ENCODE results near the gene ROCK2.
"Not testable (repeated sequence)": the region's sequence is repeated elsewhere in the genome, so short reads cannot be mapped to it uniquely, and the experiment has no call there.

ROCK2 gene

GRCh38 chr2:11329776-11330175, 14.7 kb downstream of the ROCK2 start:
- no peak for DNase-seq (ENCODE audit: low spot score)
- no peak for TF ChIP-seq CTCF (IDR thresholded peaks at IDR 0.05; ENCODE audit: extremely low read depth, missing control alignments)

- DNase-seq (ENCODE audit: low spot score): not testable (repeated sequence)
Measured at GRCh38 chr2:11328522-11328921, 15.9 kb downstream of the ROCK2 start.

GRCh38 chr2:11327871-11328270, 16.6 kb downstream of the ROCK2 start:
- no peak for TF ChIP-seq CTCF (IDR thresholded peaks at IDR 0.05; ENCODE audit: extremely low read depth, missing control alignments)
- no peak for DNase-seq (ENCODE audit: low spot score)

- no peak for TF ChIP-seq CTCF (IDR thresholded peaks at IDR 0.05; ENCODE audit: extremely low read depth, missing control alignments)
- DNase-seq (ENCODE audit: low spot score): no peak
Measured at GRCh38 chr2:11326677-11327211, 17.7 kb downstream of the ROCK2 start.

GRCh38 chr2:11325961-11326676, 18.3 kb downstream of the ROCK2 start:
- no peak for TF ChIP-seq CTCF (IDR thresholded peaks at IDR 0.05; ENCODE audit: extremely low read depth, missing control alignments)
- no peak for DNase-seq (ENCODE audit: low spot score)

GRCh38 chr2:11321847-11322246, 22.6 kb downstream of the ROCK2 start:
- DNase-seq (ENCODE audit: low spot score): no peak
- TF ChIP-seq CTCF (IDR thresholded peaks at IDR 0.05; ENCODE audit: extremely low read depth, missing control alignments): no peak

GRCh38 chr2:11320698-11321492, 23.5 kb downstream of the ROCK2 start:
- TF ChIP-seq CTCF (IDR thresholded peaks at IDR 0.05; ENCODE audit: extremely low read depth, missing control alignments): no peak
- no peak for DNase-seq (ENCODE audit: low spot score)

Measured in GM20000 (cell line).